ENCODE results near the gene BDP1. TPM values are rescaled to one million over a fixed set of nuclear protein-coding genes. Genes with fewer than 3 reads are reported as not detected.
A peak's percentile ranks its signal among the peaks of the same experiment; 100 is the strongest.

The BDP1 gene
- total and polyA plus RNA-seq, 12 donors, result 6.1 to 37.2 (median 17.8) TPM

DNA sequence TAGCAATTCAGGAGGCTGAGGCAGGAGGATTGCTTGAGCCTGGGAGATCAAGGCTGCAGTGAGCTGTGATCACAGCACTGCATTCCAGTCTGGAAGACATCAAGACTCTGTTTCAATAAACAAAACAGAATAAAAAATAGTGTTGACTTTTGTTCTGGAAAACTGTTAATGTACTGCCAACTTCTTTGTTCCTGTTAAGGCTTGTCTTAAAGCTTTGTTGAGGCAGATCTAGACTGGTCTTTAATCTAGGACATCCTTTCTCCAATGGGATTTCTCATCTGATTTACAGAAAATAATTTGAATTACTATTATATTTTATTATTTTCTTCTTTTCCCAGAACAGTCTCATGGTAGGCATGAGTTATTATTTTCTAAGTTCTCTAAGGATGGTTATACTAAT is 26.0 kb downstream of the BDP1 start:
- no peaks in the 10 kb centered on the region for H3K9me3 ChIP-seq (replicated peaks in 1 of 3)
- TF ChIP-seq, protein P1, sequence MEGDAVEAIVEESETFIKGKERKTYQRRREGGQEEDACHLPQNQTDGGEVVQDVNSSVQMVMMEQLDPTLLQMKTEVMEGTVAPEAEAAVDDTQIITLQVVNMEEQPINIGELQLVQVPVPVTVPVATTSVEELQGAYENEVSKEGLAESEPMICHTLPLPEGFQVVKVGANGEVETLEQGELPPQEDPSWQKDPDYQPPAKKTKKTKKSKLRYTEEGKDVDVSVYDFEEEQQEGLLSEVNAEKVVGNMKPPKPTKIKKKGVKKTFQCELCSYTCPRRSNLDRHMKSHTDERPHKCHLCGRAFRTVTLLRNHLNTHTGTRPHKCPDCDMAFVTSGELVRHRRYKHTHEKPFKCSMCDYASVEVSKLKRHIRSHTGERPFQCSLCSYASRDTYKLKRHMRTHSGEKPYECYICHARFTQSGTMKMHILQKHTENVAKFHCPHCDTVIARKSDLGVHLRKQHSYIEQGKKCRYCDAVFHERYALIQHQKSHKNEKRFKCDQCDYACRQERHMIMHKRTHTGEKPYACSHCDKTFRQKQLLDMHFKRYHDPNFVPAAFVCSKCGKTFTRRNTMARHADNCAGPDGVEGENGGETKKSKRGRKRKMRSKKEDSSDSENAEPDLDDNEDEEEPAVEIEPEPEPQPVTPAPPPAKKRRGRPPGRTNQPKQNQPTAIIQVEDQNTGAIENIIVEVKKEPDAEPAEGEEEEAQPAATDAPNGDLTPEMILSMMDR (IDR thresholded peaks at IDR 0.05), result no peak
- no peak for TF ChIP-seq POLR2A (IDR thresholded peaks at IDR 0.05)
- H3K4me1 ChIP-seq (replicated peaks in 1 of 2), result peaks cover 17 to 27% of the 10 kb centered on the region in 2 donors
- no peak overlapping the region for H3K4me3 ChIP-seq
- H3K36me3 ChIP-seq (replicated peaks in 1 of 2), result peaks cover 0 to 28% of the 10 kb centered on the region in 2 donors
- intact Hi-C loops (cut with DNase I), result loop anchor here in 1 of 2 donors (10.0 kb wide), 1 partner anchor 273 kb away; no protein-coding TSS in a partner anchor
- no peak overlapping the region for H3K27ac ChIP-seq
- no peak for DNase-seq
- H3K27me3 ChIP-seq, result no peaks in the 10 kb centered on the region

DNA sequence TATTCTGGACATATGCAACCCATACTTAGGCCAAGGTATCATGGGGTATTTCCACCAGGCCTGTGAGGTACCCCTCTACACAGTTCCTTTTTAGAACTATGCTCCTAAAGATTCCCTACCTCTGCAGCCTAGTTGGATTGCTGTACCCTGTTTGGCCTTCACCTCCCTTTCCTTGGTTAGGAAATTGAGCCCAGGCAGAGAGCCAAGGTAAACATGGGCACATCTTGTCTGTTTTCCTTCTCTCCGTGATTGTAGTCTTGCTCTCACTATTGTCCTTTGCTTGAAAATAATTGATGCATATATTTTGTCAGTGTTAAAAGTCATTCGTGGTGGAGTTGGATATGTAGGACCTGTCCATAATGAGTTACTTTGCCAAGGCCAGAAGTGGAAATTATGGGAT is 26.7 kb downstream of the BDP1 start:
- intact Hi-C loops (cut with DNase I), result loop anchor here in 1 of 2 donors (10.0 kb wide), 1 partner anchor 273 kb away; no protein-coding TSS in a partner anchor
- 20 to 27% (median 24%) methylated on average over 2 of the region's 2 CpGs for WGBS, 4 donors
- TF ChIP-seq, protein P1 (IDR thresholded peaks at IDR 0.05), result no peak
- no peak for TF ChIP-seq POLR2A (IDR thresholded peaks at IDR 0.05)
- Histone ChIP-seq H3K4me1 (replicated peaks in 1 of 2) (peaks cover 17 to 27% of the 10 kb centered on the region in 2 donors), H3K4me3 (no peak overlapping the region), H3K27ac (peak overlapping the region in 4 of 5 donors; percentile 35 to 59 (median 49)), H3K9me3 (replicated peaks in 1 of 3) (no peaks in the 10 kb centered on the region), H3K36me3 (replicated peaks in 1 of 2) (peaks cover 0 to 33% of the 10 kb centered on the region in 2 donors), H3K27me3 (no peaks in the 10 kb centered on the region)
- DNase-seq, result peak; percentile 58 to 81 (median 73)

DNA sequence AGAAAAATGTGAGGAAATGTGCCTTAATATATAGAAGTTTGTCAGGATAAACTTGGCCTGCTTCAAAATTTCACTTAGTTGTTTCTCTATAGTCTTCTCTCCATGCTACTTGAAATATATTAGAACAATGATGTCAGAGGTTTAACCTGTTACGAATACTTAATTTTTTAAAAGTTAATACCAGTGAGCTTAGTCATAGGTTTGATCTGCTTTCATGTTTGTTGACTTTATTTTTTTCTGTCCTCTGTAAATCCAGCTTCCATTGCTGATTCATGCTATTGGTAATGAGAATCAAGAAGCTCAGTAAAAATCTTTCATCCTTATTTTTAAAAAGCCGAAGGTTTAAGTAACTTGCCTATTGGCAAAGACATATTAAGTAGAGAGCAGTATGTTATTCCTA is 27.9 kb downstream of the BDP1 start:
- Histone ChIP-seq H3K9me3 (replicated peaks in 1 of 3) (no peaks in the 10 kb centered on the region), H3K27me3 (no peaks in the 10 kb centered on the region), H3K4me1 (replicated peaks in 1 of 2) (peaks cover 17 to 27% of the 10 kb centered on the region in 2 donors), H3K27ac (peak overlapping the region in 4 of 5 donors; percentile 35 to 59 (median 49)), H3K36me3 (replicated peaks in 1 of 2) (peaks cover 0 to 40% of the 10 kb centered on the region in 2 donors), H3K4me3 (no peak overlapping the region)
- no peak for DNase-seq
- TF ChIP-seq POLR2A (IDR thresholded peaks at IDR 0.05), result no peak
- TF ChIP-seq, protein P1 (IDR thresholded peaks at IDR 0.05), result no peak
- intact Hi-C loops (cut with DNase I), result loop anchor here in 1 of 2 donors (10.0 kb wide), 1 partner anchor 271 kb away; no protein-coding TSS in a partner anchor
- 45 to 57% (median 51%) methylated on average over 2 of the region's 2 CpGs for WGBS, 4 donors

DNA sequence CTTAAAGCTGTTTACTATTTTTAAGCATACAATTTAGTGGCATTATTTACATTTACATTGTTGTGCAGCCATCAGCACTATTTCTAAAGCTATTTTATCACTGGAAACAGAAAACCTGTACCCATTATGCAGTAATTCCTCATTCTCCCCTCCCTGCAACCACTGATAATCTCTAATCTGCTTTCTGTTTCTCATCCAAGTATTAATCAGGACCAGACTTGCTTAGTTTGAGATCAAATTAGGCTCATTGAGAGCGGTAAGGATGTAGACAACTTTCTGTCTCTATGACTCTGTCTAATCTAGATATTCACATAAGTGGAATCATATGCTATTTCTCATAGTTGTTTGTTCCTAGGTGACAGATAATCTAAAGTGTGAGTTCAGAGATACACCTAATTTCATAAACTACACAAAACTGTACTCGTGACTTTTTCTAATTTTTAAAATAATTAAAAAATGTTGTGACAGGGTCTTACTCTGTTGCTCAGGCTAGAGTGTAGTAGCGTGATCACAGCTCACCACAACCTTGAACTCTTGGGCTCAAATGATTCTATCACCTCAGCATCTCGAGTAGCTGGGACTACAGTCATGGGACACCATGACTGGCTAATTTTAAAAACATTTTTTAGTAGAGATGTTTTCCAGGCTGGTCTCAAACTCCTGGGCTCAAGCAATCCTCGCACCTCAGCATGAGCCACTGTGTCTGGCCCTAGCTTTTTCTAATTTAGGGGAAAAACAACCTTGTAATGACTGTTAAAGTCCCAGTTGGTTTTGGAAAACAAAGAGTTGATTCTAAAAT is 37.6 kb downstream of the BDP1 start:
- peak in 1 of 7 donors; percentile 19 for DNase-seq
- no peaks in the 10 kb centered on the region for H3K27me3 ChIP-seq
- H3K9me3 ChIP-seq (replicated peaks in 1 of 3), result no peaks in the 10 kb centered on the region
- peaks cover 0 to 72% of the 10 kb centered on the region in 2 donors for H3K36me3 ChIP-seq (replicated peaks in 1 of 2)
- TF ChIP-seq, protein P1 (IDR thresholded peaks at IDR 0.05), result no peak
- no peak for TF ChIP-seq POLR2A (IDR thresholded peaks at IDR 0.05)
- H3K4me3 ChIP-seq, result no peak overlapping the region
- intact Hi-C loops (cut with DNase I), result loop anchor here in 1 of 2 donors (10.0 kb wide), 1 partner anchor 52 kb away; no protein-coding TSS in a partner anchor
- H3K27ac ChIP-seq, result no peak overlapping the region
- H3K4me1 ChIP-seq (replicated peaks in 1 of 2), result peaks cover 12 to 15% of the 10 kb centered on the region in 2 donors
- WGBS, 4 donors, result 75 to 80% (median 78%) methylated on average over 5 of the region's 5 CpGs

Data from adrenal gland (tissue), 12 donors.